ENCODE data around the gene YIPF5.

Gene YIPF5

DNA sequence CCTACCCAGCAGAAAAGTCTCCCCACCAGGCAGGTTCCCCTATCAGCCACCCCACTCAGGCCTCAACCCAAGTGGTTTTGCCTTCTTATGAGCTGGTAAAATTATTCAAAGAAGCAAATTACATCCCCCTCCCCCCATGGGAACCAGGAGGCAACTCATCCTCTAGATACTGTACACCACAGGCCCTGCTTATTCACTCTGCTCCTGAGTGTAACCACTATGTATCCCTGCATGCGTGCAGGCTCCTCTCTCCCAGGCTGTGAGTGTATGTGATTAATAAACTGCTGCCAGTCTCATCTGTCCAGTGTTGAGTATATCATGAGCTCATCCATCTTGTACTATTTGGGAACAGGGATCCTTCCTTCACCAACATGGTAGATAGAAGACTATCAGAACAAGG lies 8.8 kb upstream of the YIPF5 start:
- Histone ChIP-seq H3K4me3 (replicated peaks; ENCODE audit: low read depth, low read length) (no peak overlapping the region), H3K27me3 (replicated peaks; ENCODE audit: control insufficient read depth, insufficient read depth, low read length) (no peaks in the 10 kb centered on the region), H3K36me3 (ENCODE audit: control insufficient read depth, insufficient read depth, low read length) (no peaks in the 10 kb centered on the region)
- no peak for TF ChIP-seq CTCF (IDR thresholded peaks at IDR 0.05; ENCODE audit: insufficient read depth, low read length, poor library complexity, severe bottlenecking)
- DNase-seq (ENCODE audit: extremely low read depth, insufficient read length) = no peak

- no peak for DNase-seq (ENCODE audit: extremely low read depth, insufficient read length)
- TF ChIP-seq CTCF (IDR thresholded peaks at IDR 0.05; ENCODE audit: insufficient read depth, low read length, poor library complexity, severe bottlenecking) = no peak
- H3K27me3 ChIP-seq (replicated peaks; ENCODE audit: control insufficient read depth, insufficient read depth, low read length) = no peaks in the 10 kb centered on the region
These were observed 7.1 kb upstream of the YIPF5 start for GRCh38 chr5:144177548-144177947.

DNA sequence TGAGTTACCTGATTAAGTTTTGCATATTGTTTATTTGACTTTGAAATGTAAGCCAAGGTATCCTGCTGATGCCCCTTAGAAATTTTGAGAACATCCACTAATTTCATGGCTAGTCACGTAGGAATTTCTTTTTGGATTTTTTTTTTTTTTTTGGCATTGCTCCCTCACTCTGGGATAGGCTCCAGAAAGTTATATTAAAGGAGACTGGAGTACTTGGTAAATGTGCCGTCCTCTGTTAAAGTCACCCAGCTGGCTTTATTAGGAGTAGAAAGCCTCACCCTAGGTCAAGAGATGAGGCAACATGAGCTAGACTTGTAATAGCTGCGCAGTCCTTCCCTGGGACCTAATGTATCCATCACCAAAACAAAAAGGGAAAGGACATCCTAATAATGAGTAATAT lies 3.3 kb upstream of the YIPF5 start:
- H3K4me3 ChIP-seq (replicated peaks; ENCODE audit: low read depth, low read length) = no peak overlapping the region
- no peaks in the 10 kb centered on the region for H3K27me3 ChIP-seq (replicated peaks; ENCODE audit: control insufficient read depth, insufficient read depth, low read length)
- TF ChIP-seq CTCF (IDR thresholded peaks at IDR 0.05; ENCODE audit: insufficient read depth, low read length, poor library complexity, severe bottlenecking) = no peak
- no peaks in the 10 kb centered on the region for H3K36me3 ChIP-seq (ENCODE audit: control insufficient read depth, insufficient read depth, low read length)
- DNase-seq (ENCODE audit: extremely low read depth, insufficient read length) = no peak

More at GRCh38 chr5:144177548-144177947, 7.1 kb upstream of the YIPF5 start:
- Histone ChIP-seq H3K4me3 (replicated peaks; ENCODE audit: low read depth, low read length) (no peak overlapping the region), H3K36me3 (ENCODE audit: control insufficient read depth, insufficient read depth, low read length) (no peaks in the 10 kb centered on the region)

DNA sequence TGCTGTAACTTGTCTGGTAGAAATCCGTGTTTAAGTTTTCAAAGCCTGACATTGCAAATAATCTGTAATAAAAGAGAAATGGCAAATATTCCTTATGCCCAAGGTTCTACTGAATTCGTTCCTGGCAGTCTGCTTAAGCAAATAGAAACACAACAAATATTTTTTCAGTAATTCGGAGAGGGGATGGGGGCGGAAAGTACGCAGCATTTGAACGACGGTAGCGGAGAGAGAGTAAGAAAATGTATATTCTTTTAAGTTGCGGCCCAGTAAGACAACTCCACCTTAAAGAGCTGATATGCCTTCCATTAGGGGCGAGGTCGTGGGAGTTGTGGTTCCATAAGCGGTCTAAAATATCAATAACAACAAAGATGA lies 569 bp downstream of the YIPF5 start:
- no peak for DNase-seq (ENCODE audit: extremely low read depth, insufficient read length)
- TF ChIP-seq CTCF (IDR thresholded peaks at IDR 0.05; ENCODE audit: insufficient read depth, low read length, poor library complexity, severe bottlenecking) = no peak
- Histone ChIP-seq H3K36me3 (ENCODE audit: control insufficient read depth, insufficient read depth, low read length) (no peaks in the 10 kb centered on the region), H3K4me3 (replicated peaks; ENCODE audit: low read depth, low read length) (peak overlapping the region; percentile 95), H3K27me3 (replicated peaks; ENCODE audit: control insufficient read depth, insufficient read depth, low read length) (no peaks in the 10 kb centered on the region)

DNA sequence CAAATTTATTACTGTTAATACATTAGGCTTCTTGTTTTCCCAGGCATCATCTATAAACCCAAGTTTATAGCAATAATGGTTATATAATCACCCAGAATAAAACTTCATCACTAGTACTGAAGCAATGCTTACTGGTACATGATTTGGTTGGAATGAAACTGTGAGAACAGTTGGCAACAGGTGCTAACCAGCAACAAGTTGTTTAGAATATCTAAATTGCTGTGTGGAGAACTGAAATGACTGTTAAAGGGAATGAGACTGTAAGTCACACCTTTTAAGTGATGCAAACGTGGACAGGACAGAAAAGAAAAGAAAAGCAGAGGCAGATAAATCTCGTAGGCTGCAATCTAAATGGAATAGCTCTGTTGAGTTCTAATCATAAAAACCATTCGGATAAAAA lies 2.5 kb downstream of the YIPF5 start:
- Histone ChIP-seq H3K4me3 (replicated peaks; ENCODE audit: low read depth, low read length) (no peak overlapping the region), H3K36me3 (ENCODE audit: control insufficient read depth, insufficient read depth, low read length) (no peaks in the 10 kb centered on the region; the same call in 1 of the 2 replicates), H3K27me3 (replicated peaks; ENCODE audit: control insufficient read depth, insufficient read depth, low read length) (no peaks in the 10 kb centered on the region)
- TF ChIP-seq CTCF (IDR thresholded peaks at IDR 0.05; ENCODE audit: insufficient read depth, low read length, poor library complexity, severe bottlenecking) = no peak
- no peak for DNase-seq (ENCODE audit: extremely low read depth, insufficient read length)

DNA sequence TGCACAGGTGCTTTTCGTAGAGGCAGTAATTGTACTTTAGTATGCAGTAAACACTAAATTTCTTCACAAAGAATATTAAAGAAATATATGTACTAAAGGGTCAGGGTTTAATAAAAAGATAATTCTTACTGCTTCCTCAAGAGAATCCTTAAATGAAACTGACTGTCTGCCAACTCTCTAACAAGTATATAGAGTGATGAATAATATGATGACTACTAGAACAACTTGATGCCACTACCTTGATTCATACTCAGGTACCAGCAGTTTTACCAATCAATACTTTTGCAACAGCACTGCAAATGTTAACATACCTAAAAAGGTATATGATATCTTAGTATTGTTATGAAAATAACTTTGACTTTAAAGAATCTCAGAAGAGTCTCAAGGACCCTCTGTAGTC lies 3.8 kb downstream of the YIPF5 start:
- no peaks in the 10 kb centered on the region; the same call in 1 of the 2 replicates for H3K36me3 ChIP-seq (ENCODE audit: control insufficient read depth, insufficient read depth, low read length)

More for the DNA sequence above, 3.8 kb downstream of the YIPF5 start:
- Histone ChIP-seq H3K27me3 (replicated peaks; ENCODE audit: control insufficient read depth, insufficient read depth, low read length) (no peaks in the 10 kb centered on the region), H3K4me3 (replicated peaks; ENCODE audit: low read depth, low read length) (no peak overlapping the region)
- TF ChIP-seq CTCF (IDR thresholded peaks at IDR 0.05; ENCODE audit: insufficient read depth, low read length, poor library complexity, severe bottlenecking) = no peak
- DNase-seq (ENCODE audit: extremely low read depth, insufficient read length) = no peak
